Skeletal muscle cell (primary cell): ENCODE measurements around the gene CDC42BPB.
"Not testable (repeated sequence)": the region's sequence is repeated elsewhere in the genome, so short reads cannot be mapped to it uniquely, and the experiment has no call there.

Source experiments
- DNase-seq: peaks from one replicate; pipeline ENCODE4 v3.0.0-alpha.2; 2010; ENCODE audit warnings: low read depth
- H3K4me3 ChIP-seq: 2 replicates; pipeline ENCODE4 v1.5.1; 2011; ENCODE audit warnings: low read depth, mild to moderate bottlenecking, control low read depth, low read length, moderate library complexity

Gene CDC42BPB

GRCh38 chr14:102939820-102940561 lies 117.4 kb downstream of the CDC42BPB start:
- H3K4me3 ChIP-seq = no peak overlapping the region
- DNase-seq = no peak

GRCh38 chr14:102939329-102939728 lies 118.0 kb downstream of the CDC42BPB start:
- no peak for DNase-seq
- H3K4me3 ChIP-seq = no peak overlapping the region

GRCh38 chr14:102938191-102938590 lies 119.2 kb downstream of the CDC42BPB start:
- no peak for DNase-seq
- no peak overlapping the region for H3K4me3 ChIP-seq

- DNase-seq = no peak
- H3K4me3 ChIP-seq = no peak overlapping the region
Observed at GRCh38 chr14:102937331-102938175, 119.8 kb downstream of the CDC42BPB start.

GRCh38 chr14:102935756-102936155 lies 121.6 kb downstream of the CDC42BPB start:
- H3K4me3 ChIP-seq = no peak overlapping the region
- no peak for DNase-seq

- no peak for DNase-seq
Observed at GRCh38 chr14:102933618-102934231, 123.6 kb downstream of the CDC42BPB start.

GRCh38 chr14:102932484-102933248 lies 124.7 kb downstream of the CDC42BPB start:
- DNase-seq = no peak
- no peak overlapping the region for H3K4me3 ChIP-seq

More at GRCh38 chr14:102933618-102934231, 123.6 kb downstream of the CDC42BPB start:
- H3K4me3 ChIP-seq = no peak overlapping the region

GRCh38 chr14:102931580-102932285 lies 125.6 kb downstream of the CDC42BPB start:
- DNase-seq = no peak
- H3K4me3 ChIP-seq = no peak overlapping the region

GRCh38 chr14:102930753-102931579 lies 126.4 kb downstream of the CDC42BPB start:
- H3K4me3 ChIP-seq = no peak overlapping the region
- no peak for DNase-seq

- H3K4me3 ChIP-seq = no peak overlapping the region
- no peak for DNase-seq
Observed at GRCh38 chr14:102930138-102930752, 127.1 kb downstream of the CDC42BPB start.

- peak overlapping the region; percentile 38 for H3K4me3 ChIP-seq
- no peak for DNase-seq
Observed at GRCh38 chr14:102929241-102930137, 127.9 kb downstream of the CDC42BPB start.

- H3K4me3 ChIP-seq = peak overlapping the region; percentile 38
- no peak for DNase-seq
Observed at GRCh38 chr14:102928412-102929240, 128.7 kb downstream of the CDC42BPB start.

GRCh38 chr14:102927878-102928411 lies 129.4 kb downstream of the CDC42BPB start:
- peak overlapping the region; percentile 38 for H3K4me3 ChIP-seq
- no peak for DNase-seq

- no peak overlapping the region for H3K4me3 ChIP-seq
- DNase-seq = no peak
Observed at GRCh38 chr14:102927346-102927877, 129.9 kb downstream of the CDC42BPB start.

- not testable (repeated sequence) for DNase-seq, H3K4me3 ChIP-seq
Observed at GRCh38 chr14:102926840-102927239, 130.5 kb downstream of the CDC42BPB start.
